NCI-H82 (cell line): ENCODE measurements around the gene DUX4.
"Not testable (repeated sequence)": the region's sequence is repeated elsewhere in the genome, so short reads cannot be mapped to it uniquely, and the experiment has no call there.

Experiments used
- DNase-seq: peaks from one replicate; lab custom pipeline; 2025; lab: John Stamatoyannopoulos, UW

The DUX4 gene

DNA sequence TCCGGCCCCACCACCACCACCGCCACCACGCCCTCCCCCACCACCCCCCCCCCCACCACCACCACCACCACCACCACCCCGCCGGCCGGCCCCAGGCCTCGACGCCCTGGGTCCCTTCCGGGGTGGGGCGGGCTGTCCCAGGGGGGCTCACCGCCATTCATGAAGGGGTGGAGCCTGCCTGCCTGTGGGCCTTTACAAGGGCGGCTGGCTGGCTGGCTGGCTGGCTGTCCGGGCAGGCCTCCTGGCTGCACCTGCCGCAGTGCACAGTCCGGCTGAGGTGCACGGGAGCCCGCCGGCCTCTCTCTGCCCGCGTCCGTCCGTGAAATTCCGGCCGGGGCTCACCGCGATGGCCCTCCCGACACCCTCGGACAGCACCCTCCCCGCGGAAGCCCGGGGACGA, at the start of gene DUX4:
Gene DUX4 (plus strand): TSS at position 347 of the 400 bp plus-strand sequence. CDS start 0 bp downstream, at position 347.
- not testable (repeated sequence) for DNase-seq

GRCh38 chr4:190175436-190175835, 1.9 kb downstream of the DUX4 start:
- DNase-seq: not testable (repeated sequence)

DNA sequence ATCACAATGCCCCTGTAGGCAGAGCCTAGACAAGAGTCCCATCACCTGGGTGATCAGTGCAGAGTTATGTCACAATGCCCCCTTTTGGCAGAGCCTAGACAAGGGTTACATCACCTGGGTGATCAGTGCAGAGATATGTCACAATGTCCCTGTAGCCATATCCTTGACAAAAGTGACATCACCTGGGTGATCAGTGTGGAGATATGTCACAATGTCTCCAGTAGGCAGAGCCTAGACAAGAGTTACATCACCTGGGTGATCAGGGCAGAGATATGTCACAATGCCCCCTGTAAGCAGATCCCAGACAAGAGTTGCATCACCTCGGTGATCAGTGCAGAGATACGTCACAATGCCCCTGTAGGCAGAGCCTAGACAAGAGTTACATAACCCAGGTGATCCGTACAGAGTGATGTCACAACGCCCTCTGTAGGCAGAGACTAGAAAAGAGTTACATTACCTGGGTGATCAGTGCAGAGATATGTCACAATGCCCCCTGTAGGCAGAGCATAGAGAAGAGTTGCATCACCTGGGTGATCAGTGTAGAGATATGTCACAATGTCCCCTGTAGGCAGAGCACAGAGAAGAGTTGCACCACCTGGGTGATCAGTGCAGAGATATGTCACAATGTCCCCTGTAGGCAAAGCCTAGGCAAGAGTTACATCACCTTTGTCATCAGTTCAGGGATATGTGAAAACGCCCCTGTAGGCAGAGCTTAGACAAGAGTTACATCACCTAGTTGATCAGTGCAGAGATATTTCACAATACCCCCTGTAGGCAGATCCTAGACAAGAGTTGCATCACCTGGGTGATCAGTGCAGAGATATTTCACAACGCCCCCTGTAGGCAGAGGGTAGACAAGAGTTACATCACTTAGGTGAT, 4.4 kb downstream of the DUX4 start:
- not testable (repeated sequence) for DNase-seq

- DNase-seq: not testable (repeated sequence)
Measured at GRCh38 chr4:190178606-190178990, 5.0 kb downstream of the DUX4 start.

DNA sequence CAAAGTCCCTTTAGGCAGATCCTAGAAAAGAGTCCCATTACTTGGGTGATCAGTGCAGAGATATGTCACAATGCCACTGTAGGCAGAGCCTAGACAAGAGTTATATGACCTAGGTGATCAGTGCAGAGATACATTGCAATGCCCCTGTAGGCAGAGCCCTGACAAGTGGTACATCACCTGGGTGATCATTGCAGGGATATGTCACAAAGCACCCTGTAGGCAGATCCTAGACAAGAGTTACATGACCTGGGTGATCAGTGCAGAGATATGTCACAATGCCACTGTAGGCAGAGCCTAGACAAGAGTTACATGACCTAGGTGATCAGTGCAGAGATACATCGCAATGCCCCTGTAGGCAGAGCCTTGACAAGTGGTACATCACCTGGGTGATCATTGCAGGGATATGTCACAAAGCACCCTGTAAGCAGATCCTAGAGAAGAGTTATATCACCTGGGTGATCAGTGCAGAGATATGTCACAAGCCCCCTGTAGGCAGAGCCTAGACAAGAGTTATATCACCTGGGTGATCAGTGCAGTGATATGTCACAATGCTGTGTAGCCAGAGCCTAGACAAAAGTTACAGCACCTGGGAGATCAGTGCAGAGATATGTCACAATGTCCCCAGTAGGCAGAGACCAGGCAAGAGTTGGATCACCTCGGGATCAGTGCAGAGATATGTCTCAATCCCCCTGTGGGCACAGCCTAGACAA, 5.6 kb downstream of the DUX4 start:
- DNase-seq: not testable (repeated sequence)

GRCh38 chr4:190179740-190180094, 6.1 kb downstream of the DUX4 start:
- not testable (repeated sequence) for DNase-seq

DNA sequence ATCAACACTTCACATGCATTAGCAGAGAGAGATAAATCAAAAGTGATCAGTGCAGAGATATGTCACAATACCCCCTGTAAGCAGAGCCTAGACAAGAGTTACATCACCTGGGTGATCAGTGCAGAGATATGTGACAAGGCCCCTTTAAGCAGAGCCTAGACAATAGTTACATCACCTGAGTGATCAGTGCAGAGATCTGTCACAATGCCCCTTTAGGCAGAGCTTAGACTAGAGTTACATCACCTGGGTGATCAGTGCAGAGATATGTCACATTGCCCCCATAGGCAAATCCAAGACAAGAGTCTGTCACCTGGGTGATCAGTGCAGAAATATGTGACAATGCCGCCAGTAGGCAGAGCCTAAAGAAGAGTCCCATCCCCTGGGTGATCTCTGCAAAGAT, 7.4 kb downstream of the DUX4 start:
- DNase-seq: not testable (repeated sequence)

DNA sequence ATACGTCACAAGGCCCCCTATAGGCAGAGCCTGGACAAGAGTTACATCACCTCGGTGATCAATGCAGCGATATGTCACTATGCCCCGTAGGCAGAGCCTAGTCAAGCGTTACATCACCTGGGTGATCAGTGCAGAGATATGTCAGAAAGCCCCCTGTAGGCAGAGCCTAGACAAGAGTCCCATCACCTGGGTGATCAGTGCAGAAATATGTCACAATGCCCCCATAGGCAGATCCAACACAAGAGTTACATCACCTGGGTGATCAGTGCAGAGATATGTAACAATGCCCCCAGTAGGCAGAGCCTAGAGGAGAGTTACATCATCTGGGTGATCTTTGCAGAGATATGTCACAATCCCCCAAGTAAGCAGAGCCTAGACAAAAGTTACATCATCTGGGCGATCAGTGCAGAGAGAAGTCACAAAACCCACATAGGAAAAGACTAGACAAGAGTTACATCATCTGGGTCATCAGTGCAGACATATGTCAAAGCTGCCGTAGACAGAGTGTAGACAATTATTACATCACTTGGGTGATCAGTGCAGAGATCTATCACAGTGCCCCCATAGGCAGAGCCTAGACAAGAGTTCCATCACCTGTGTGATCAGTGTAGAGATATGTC, 8.0 kb downstream of the DUX4 start:
- not testable (repeated sequence) for DNase-seq

DNA sequence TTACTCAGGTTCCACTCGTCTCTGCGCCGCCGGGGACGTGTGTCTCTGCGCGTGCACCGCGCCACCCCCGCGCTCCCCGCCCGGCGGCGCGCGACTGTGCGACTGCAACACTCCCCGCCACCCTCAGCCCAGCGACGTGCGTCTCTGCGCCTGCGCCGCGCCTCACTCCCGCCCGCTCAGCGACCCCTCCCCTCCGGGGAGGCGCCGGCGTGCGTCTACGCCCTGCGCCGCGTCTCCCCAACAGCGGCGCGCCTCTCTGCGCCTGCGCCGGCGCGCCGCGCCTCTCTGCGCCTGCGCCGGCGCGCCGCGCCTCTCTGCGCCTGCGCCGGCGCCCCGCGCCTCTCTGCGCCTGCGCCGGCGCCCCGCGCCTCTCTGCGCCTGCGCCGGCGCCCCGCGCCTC, 29.9 kb downstream of the DUX4 start:
- DNase-seq: not testable (repeated sequence)
